B cell (primary cell): ENCODE measurements around the gene SEPTIN5. TPM values are rescaled to one million over a fixed set of nuclear protein-coding genes. Genes with fewer than 3 reads are reported as not detected.

Experiments
- ATAC-seq: fragments of 200-7000 bp; cut with Tn5 transposase; one replicate; pipeline ENCODE4 v1.10.0; 2021; ENCODE audit warnings: low read depth, mild to moderate bottlenecking, moderate number of reproducible peaks, moderate library complexity
- CTCF ChIA-PET: fragments of 350-600 bp; sonication (Branson Sonifier 250); formaldehyde crosslinking; loops from one replicate; lab custom pipeline; 2021; ENCODE audit warnings: antibody characterized with exemption, inconsistent platforms; lab: Charles Lee
- POLR2A ChIA-PET: fragments of 350-600 bp; sonication (Branson Sonifier 250); formaldehyde crosslinking; loops from one replicate; lab custom pipeline; 2021; ENCODE audit warnings: antibody characterized with exemption; lab: Charles Lee
- DNase-seq: peaks from one replicate; pipeline ENCODE4 v3.0.0; 2013
- H2AFZ ChIP-seq: 2 replicates; pipeline ENCODE4 v1.6.1; 2012; ENCODE audit warnings: mild to moderate bottlenecking, low read depth, low read length; ENCODE audit not compliant: insufficient read depth, poor library complexity, severe bottlenecking
- H3K27ac ChIP-seq, 2 donors: 1 replicate in 1 of 2; 2 replicates in 1 of 2; pipeline ENCODE4 v1.5.1; 2012 to 2013; ENCODE audit warnings: low read length in 2 of 2, mild to moderate bottlenecking in 2 of 2, moderate library complexity in 1 of 2
- H3K27me3 ChIP-seq, 4 experiments: fragments of 200-600 bp in 1 of 4; sonication (generic) in 1 of 4; replicated peaks in 1 of 4; 1 replicate in 2 of 4; 2 replicates in 2 of 4; pipeline versions ENCODE4 v1.6.1 to v1.7.0; 2013 to 2016; ENCODE audit warnings: low read length in 3 of 4, mild to moderate bottlenecking in 2 of 4, mixed read lengths in 1 of 4, moderate library complexity in 1 of 4; ENCODE audit not compliant: insufficient read depth in 4 of 4, control insufficient read depth in 3 of 4; ENCODE audit errors: control extremely low read depth in 1 of 4
- H3K36me3 ChIP-seq, 2 experiments: replicated peaks in 1 of 2; 1 replicate in 1 of 2; 2 replicates in 1 of 2; pipeline versions ENCODE4 v1.6.1 to v1.7.1; 2013; ENCODE audit warnings: low read length in 1 of 2; ENCODE audit not compliant: insufficient read depth in 2 of 2, control insufficient read depth in 1 of 2; ENCODE audit errors: control extremely low read depth in 1 of 2, extremely low read depth in 1 of 2
- H3K4me1 ChIP-seq, 2 donors: fragments of 200-600 bp in 1 of 2; sonication (generic) in 1 of 2; 1 replicate in 1 of 2; 2 replicates in 1 of 2; pipeline versions ENCODE4 v1.5.1 to v1.6.1; 2013 to 2017; ENCODE audit warnings: low read length in 2 of 2; ENCODE audit not compliant: control insufficient read depth in 2 of 2, insufficient read depth in 2 of 2
- H3K4me2 ChIP-seq: replicated peaks from 2 replicates; pipeline ENCODE3; 2012; ENCODE audit warnings: mild to moderate bottlenecking, low read depth, low read length; ENCODE audit not compliant: poor library complexity, severe bottlenecking
- H3K4me3 ChIP-seq, 5 experiments: fragments of 200-600 bp in 1 of 5; sonication (generic) in 1 of 5; 1 replicate in 3 of 5; 2 replicates in 2 of 5; pipeline versions ENCODE4 v1.5.1 to v1.7.0; 2011 to 2016; ENCODE audit warnings: low read length in 4 of 5, mild to moderate bottlenecking in 4 of 5, low read depth in 2 of 5, control low read depth in 1 of 5, moderate library complexity in 1 of 5; ENCODE audit not compliant: insufficient read depth in 1 of 5; ENCODE audit errors: control extremely low read depth in 1 of 5, extremely low read depth in 1 of 5
- H3K79me2 ChIP-seq: fragments of 200-600 bp; sonication (generic); one replicate; pipeline ENCODE4 v1.6.0; 2016; ENCODE audit warnings: low read length; ENCODE audit not compliant: control insufficient read depth, insufficient read depth
- H3K9ac ChIP-seq: fragments of 200-600 bp; sonication (generic); 2 replicates; pipeline ENCODE4 v1.6.1; 2017; ENCODE audit warnings: mild to moderate bottlenecking, low read length, moderate library complexity
- H3K9me3 ChIP-seq, 3 donors: one replicate each; pipeline versions ENCODE4 v1.6.1 to v1.7.1; 2013; ENCODE audit warnings: low read length in 2 of 3; ENCODE audit not compliant: control insufficient read depth in 2 of 3, insufficient read depth in 1 of 3; ENCODE audit errors: control extremely low read depth in 1 of 3
- H4K20me1 ChIP-seq: 2 replicates; pipeline ENCODE4 v1.6.0; 2012; ENCODE audit warnings: mild to moderate bottlenecking, low read length; ENCODE audit not compliant: insufficient read depth, control insufficient read depth, poor library complexity, severe bottlenecking
- H3K27ac Mint-ChIP-seq: one replicate; pipeline ENCODE4 v1.8.0; 2021; ENCODE audit warnings: mixed read lengths
- H3K27me3 Mint-ChIP-seq: one replicate; pipeline ENCODE4 v1.8.0; 2021; ENCODE audit warnings: mixed read lengths
- H3K4me1 Mint-ChIP-seq: one replicate; pipeline ENCODE4 v1.8.0; 2021; ENCODE audit warnings: mixed read lengths
- H3K4me3 Mint-ChIP-seq: one replicate; pipeline ENCODE4 v1.8.0; 2021; ENCODE audit warnings: mixed read lengths
- H3K9me3 Mint-ChIP-seq: one replicate; pipeline ENCODE4 v1.8.0; 2022; ENCODE audit warnings: mixed read lengths; ENCODE audit not compliant: insufficient read depth
- EZH2 ChIP-seq: IDR thresholded peaks from 2 replicates; pipeline ENCODE4 v1.6.1; 2012; ENCODE audit warnings: borderline replicate concordance, low read depth, mild to moderate bottlenecking, moderate library complexity, low read length; ENCODE audit not compliant: insufficient read depth, poor library complexity, severe bottlenecking
- WGBS: methylation state at CpG from one replicate; pipeline ENCODE4 v1.1.5; 2013; ENCODE audit warnings: missing lambda C conversion rate; ENCODE audit not compliant: insufficient coverage; 5-methylcytosine and 5-hydroxymethylcytosine counted together
- intact Hi-C: fragments of 100-400 bp; cut with micrococcal nuclease; formaldehyde crosslinking; loops from one replicate; pipeline ENCODE4 v1.10.0; 2022
- polyA plus RNA-seq: library from polyadenylated mRNA; depleted of rRNA; stranded (reverse); fragments of >200 nt; gene quantifications from 2 replicates; pipeline ENCODE4 v1.2.3, GENCODE V29; 2012
- total RNA-seq, 2 donors: library from RNA; stranded (reverse); fragments of 120-200 nt in 1 of 2; gene quantifications; 1 replicate in 1 of 2; 2 replicates in 1 of 2; pipeline versions ENCODE4 v1.2.3 to v1.2.4, GENCODE V29; 2013 to 2022
- TF ChIP-seq, protein P1 (sequence below): fragments of 200-600 bp; IDR thresholded peaks from one replicate; pipeline ENCODE4 v1.8.0; 2022; ENCODE audit warnings: antibody characterized with exemption, mild to moderate bottlenecking

The SEPTIN5 gene
- total and polyA plus RNA-seq, 2 donors (not counting 1 experiment from before 2014, with no cell fraction given): 0.06 TPM; not detected in 1

DNA sequence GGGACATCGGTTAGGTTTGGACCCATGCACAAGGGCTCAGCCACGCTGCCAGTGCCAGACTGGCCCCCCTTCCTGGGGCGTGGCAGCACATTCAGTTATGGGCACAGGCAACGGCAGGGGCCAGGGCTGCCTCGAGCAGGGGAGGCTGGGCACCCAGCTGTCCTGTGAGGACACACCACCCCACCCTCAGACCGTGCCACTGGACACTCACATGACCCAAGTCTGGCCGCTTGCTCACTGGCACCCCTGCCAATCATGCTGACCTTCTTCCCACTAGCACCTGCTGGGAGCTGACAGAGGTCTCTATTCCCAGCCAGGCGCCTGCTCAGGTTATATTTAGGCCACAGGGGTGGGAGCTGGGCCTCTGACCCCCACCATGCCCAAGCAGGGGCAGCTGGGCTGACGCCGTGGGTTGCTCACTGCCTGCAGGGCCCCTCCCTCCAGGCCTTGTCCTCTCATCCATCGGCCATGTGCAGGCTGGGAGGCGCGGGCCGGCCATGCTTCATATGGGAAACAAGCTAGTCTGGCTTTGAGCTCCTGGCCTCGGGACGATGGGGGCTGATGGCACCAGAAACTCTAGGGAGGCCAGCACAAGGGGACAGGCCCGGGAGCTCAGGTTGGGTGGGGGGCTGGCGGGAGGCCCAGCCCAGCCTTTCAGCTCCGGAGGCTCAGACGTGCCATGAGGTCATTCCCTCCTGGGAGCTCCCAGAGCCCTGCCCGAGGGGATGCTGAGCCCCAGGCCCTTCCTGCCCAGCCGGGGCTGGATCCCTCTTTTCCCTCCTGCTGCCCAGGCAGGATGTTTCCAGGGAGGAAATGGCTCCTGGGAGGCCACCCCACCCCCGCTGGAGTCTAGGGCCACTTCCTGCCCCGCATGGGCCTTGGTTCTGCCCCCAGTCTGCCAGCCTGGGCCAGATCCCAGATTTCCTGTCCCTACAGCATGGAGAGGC is 31.1 kb downstream of the SEPTIN5 start:
- no peak for ATAC-seq
- no peaks in the 10 kb centered on the region for H3K4me1 ChIP-seq
- Mint-ChIP-seq H3K27me3 (peaks cover 4% of the 10 kb centered on the region), H3K4me3 (no peak overlapping the region), H3K9me3 (no peaks in the 10 kb centered on the region), H3K4me1 (no peaks in the 10 kb centered on the region), H3K27ac (no peak overlapping the region)
- TF ChIP-seq, protein P1, sequence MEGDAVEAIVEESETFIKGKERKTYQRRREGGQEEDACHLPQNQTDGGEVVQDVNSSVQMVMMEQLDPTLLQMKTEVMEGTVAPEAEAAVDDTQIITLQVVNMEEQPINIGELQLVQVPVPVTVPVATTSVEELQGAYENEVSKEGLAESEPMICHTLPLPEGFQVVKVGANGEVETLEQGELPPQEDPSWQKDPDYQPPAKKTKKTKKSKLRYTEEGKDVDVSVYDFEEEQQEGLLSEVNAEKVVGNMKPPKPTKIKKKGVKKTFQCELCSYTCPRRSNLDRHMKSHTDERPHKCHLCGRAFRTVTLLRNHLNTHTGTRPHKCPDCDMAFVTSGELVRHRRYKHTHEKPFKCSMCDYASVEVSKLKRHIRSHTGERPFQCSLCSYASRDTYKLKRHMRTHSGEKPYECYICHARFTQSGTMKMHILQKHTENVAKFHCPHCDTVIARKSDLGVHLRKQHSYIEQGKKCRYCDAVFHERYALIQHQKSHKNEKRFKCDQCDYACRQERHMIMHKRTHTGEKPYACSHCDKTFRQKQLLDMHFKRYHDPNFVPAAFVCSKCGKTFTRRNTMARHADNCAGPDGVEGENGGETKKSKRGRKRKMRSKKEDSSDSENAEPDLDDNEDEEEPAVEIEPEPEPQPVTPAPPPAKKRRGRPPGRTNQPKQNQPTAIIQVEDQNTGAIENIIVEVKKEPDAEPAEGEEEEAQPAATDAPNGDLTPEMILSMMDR: no peak
- 87% methylated on average over 24 of the region's 24 CpGs for WGBS
- no peak overlapping the region for H2AFZ ChIP-seq
- no peak overlapping the region for H3K4me2 ChIP-seq
- no peaks in the 10 kb centered on the region for H3K36me3 ChIP-seq
- H3K27me3 ChIP-seq: no peaks in the 10 kb centered on the region
- POLR2A ChIA-PET: no interaction called here
- H3K79me2 ChIP-seq: no peaks in the 10 kb centered on the region
- H3K9ac ChIP-seq: no peak overlapping the region
- no peak for DNase-seq
- H3K9me3 ChIP-seq: no peaks in the 10 kb centered on the region
- CTCF ChIA-PET: interaction anchor here (1.3 kb wide), 1 partner anchor 15 kb away, joined by 5 read pairs; no protein-coding TSS in a partner anchor
- intact Hi-C loops: no loop called here
- no peak overlapping the region for H3K4me3 ChIP-seq
- no peaks in the 10 kb centered on the region for H4K20me1 ChIP-seq
- H3K27ac ChIP-seq: no peak overlapping the region

DNA sequence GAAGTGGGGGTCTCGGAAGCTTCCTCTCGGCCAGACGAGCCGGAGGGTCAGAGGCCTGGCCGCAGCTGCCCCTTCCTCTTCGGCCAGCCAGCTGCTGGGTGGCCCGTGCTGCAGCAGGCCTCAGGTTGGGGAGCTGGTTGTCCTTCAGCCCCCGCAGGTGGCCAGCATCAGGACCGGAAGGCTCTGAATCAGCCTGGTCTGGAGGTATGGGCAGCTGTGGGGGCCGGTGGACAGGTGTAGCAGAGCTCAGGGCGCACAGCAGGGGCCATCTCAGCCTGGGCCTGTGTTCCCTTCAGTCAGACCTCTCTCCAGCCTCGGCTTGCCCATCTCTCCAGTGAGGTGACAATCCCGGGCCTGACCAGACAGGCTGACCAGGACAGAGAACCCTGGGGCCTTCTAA is 32.4 kb downstream of the SEPTIN5 start:
- Histone ChIP-seq H3K4me2 (no peak overlapping the region), H3K4me1 (no peaks in the 10 kb centered on the region), H3K79me2 (no peaks in the 10 kb centered on the region), H3K4me3 (no peak overlapping the region), H2AFZ (no peak overlapping the region), H4K20me1 (no peaks in the 10 kb centered on the region), H3K27ac (no peak overlapping the region), H3K9ac (no peak overlapping the region), H3K36me3 (no peaks in the 10 kb centered on the region), H3K9me3 (no peaks in the 10 kb centered on the region), H3K27me3 (peaks cover 0 to 6% (median 0%) of the 10 kb centered on the region in 4 experiments)
- intact Hi-C loops: no loop called here
- Mint-ChIP-seq H3K9me3 (no peaks in the 10 kb centered on the region), H3K4me1 (no peaks in the 10 kb centered on the region), H3K27ac (no peak overlapping the region), H3K4me3 (no peak overlapping the region), H3K27me3 (peaks cover 4% of the 10 kb centered on the region)
- ChIA-PET POLR2A (no interaction called here), CTCF (interaction anchor here (0.5 to 1.2 kb wide), 3 partner anchors 17 to 164 kb away, joined by 3 to 4 read pairs (median 4); no protein-coding TSS in a partner anchor)
- ATAC-seq (no peak), DNase-seq (no peak)
- 95% methylated on average over 13 of the region's 13 CpGs for WGBS
- TF ChIP-seq, protein P1: no peak
- no peak for TF ChIP-seq EZH2
